Panc1 (cell line): Measurements from ENCODE around the gene CCDC8. TPM values are rescaled to one million over a fixed set of nuclear protein-coding genes. Genes with fewer than 3 reads are reported as not detected.

ENCODE experiments used
- ATAC-seq: fragments of 200-7000 bp; cut with Tn5 transposase; 2 replicates; pipeline ENCODE4 v1.9.1; 2020; ENCODE audit warnings: mild to moderate bottlenecking, moderate library complexity
- BruUV-seq: library from RNA; stranded (reverse); fragments of 400-500 nt; replicated peaks from 2 replicates; lab custom pipeline; 2021; lab: Mats Ljungman, UMichigan
- CTCF ChIA-PET: fragments of 300-600 bp; sonication (Branson Sonifier 250); formaldehyde crosslinking; loops from one replicate; lab custom pipeline; 2022; ENCODE audit warnings: antibody characterized with exemption; lab: Charles Lee
- POLR2A ChIA-PET: fragments of 300-600 bp; sonication (Branson Sonifier 250); formaldehyde crosslinking; loops from one replicate; lab custom pipeline; 2022; ENCODE audit warnings: antibody characterized with exemption; lab: Charles Lee
- DNase-seq: peaks from one replicate; pipeline ENCODE4 v3.0.0-alpha.2; 2010; ENCODE audit warnings: low read depth, low spot score
- H3K27ac ChIP-seq: 2 replicates; pipeline ENCODE4 v1.5.1; 2011; ENCODE audit warnings: mild to moderate bottlenecking, low read length, inconsistent platforms
- H3K27me3 ChIP-seq: fragments of 200-500 bp; sonication (Bioruptor generic); 2 replicates; pipeline ENCODE4 v1.6.0; 2014; ENCODE audit warnings: low read length, inconsistent platforms; ENCODE audit not compliant: control insufficient read depth, insufficient read depth
- H3K36me3 ChIP-seq: fragments of 200-500 bp; sonication (Bioruptor generic); 2 replicates; pipeline ENCODE4 v1.5.1; 2014; ENCODE audit warnings: inconsistent platforms, mild to moderate bottlenecking, low read length, moderate library complexity; ENCODE audit not compliant: control insufficient read depth, insufficient read depth
- H3K4me1 ChIP-seq: 2 replicates; pipeline ENCODE4 v1.5.1; 2011; ENCODE audit warnings: inconsistent platforms, mild to moderate bottlenecking, low read length, moderate library complexity; ENCODE audit not compliant: control insufficient read depth, insufficient read depth
- H3K4me3 ChIP-seq, 2 experiments: 2 replicates each; pipeline ENCODE4 v1.5.1; 2011 to 2012; ENCODE audit warnings: low read depth in 2 of 2, low read length in 2 of 2, mild to moderate bottlenecking in 2 of 2, inconsistent platforms in 1 of 2, moderate library complexity in 1 of 2
- H3K9me3 ChIP-seq: fragments of 200-500 bp; sonication (Bioruptor generic); 2 replicates; pipeline ENCODE4 v1.5.1; 2014; ENCODE audit warnings: low read depth, mild to moderate bottlenecking, inconsistent platforms, low read length, moderate library complexity; ENCODE audit not compliant: control insufficient read depth, insufficient read depth
- POLR2AphosphoS5 ChIP-seq: IDR thresholded peaks from 2 replicates; pipeline ENCODE4 v1.6.1; 2012; ENCODE audit warnings: mild to moderate bottlenecking, low read depth, low read length, moderate library complexity
- SIN3A ChIP-seq: IDR thresholded peaks from 2 replicates; pipeline ENCODE4 v1.6.1; 2012; ENCODE audit warnings: low read depth, mild to moderate bottlenecking, low read length, moderate library complexity, borderline replicate concordance; ENCODE audit not compliant: insufficient read depth
- TCF7L2 ChIP-seq: IDR thresholded peaks from 2 replicates; pipeline ENCODE4 v1.6.1; 2011; ENCODE audit warnings: mild to moderate bottlenecking, low read depth, low read length, inconsistent platforms
- in situ Hi-C: cut with HindIII; loops from 2 replicates; pipeline ENCODE4 v1.10.0; 2016; ENCODE audit warnings: low sequenced_read_pairs, low pct_unique_long_range_greater_than_20kb
- intact Hi-C: fragments of 100-400 bp; cut with micrococcal nuclease; formaldehyde crosslinking; loops from one replicate; pipeline ENCODE4 v1.10.0; 2022; ENCODE audit not compliant: unreplicated experiment
- total RNA-seq: library from RNA; stranded (reverse); gene quantifications from one replicate; pipeline ENCODE4 v1.2.1, GENCODE V29; 2021; ENCODE audit not compliant: unreplicated experiment
- TF ChIP-seq, protein P1 (sequence below), 2 experiments: IDR thresholded peaks; 2 replicates each; pipeline ENCODE4 v1.6.1; 2011 to 2012; ENCODE audit warnings: low read depth in 2 of 2, control low read depth in 1 of 2, low read length in 1 of 2, mild to moderate bottlenecking in 1 of 2, moderate library complexity in 1 of 2; ENCODE audit not compliant: insufficient read depth in 1 of 2
- TF ChIP-seq, protein P2 (sequence below): fragments of 450-650 bp; IDR thresholded peaks from 2 replicates; pipeline ENCODE4 v1.5.1; 2017; ENCODE audit warnings: mild to moderate bottlenecking

CCDC8 gene
- total RNA-seq, 1 experiment from 2014 or later: 5.4 TPM

DNA sequence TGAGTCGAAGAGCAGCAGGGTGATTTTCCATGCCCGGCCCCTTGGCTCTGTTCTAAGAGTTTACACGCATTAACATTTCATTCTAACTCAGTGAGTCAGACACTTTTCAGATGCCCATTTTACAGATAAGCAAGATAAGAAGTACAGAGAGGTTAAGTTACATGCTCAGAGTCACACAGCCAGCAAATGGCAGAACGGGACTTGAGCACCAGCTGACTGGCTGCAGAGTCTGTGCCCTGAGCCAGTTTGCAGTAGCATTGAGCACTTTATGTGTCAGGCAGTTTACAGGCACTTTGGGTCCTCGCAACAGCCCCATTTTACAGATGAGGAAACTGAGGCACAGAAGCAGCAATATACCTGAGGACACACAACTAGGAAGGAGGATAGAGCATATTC lies 19.0 kb downstream of the CCDC8 start:
- POLR2A ChIA-PET: interaction anchor here (0.6 to 0.7 kb wide), 2 partner anchors 94 to 206 kb away, joined by 9 read pairs; no protein-coding TSS in a partner anchor
- DNase-seq: no peak
- Histone ChIP-seq H3K27me3 (no peaks in the 10 kb centered on the region), H3K9me3 (no peaks in the 10 kb centered on the region), H3K27ac (no peak overlapping the region), H3K36me3 (0 out of 2 replicates have a peak, but pooled peaks cover 2% of the 10 kb centered on the region), H3K4me1 (no peaks in the 10 kb centered on the region), H3K4me3 (no peak overlapping the region)
- in situ Hi-C loops: no loop called here
- BruUV-seq: no TSS peak
- no peak for ATAC-seq
- TF ChIP-seq TCF7L2 (no peak), POLR2AphosphoS5 (no peak), SIN3A (no peak)
- TF ChIP-seq, protein P1, sequence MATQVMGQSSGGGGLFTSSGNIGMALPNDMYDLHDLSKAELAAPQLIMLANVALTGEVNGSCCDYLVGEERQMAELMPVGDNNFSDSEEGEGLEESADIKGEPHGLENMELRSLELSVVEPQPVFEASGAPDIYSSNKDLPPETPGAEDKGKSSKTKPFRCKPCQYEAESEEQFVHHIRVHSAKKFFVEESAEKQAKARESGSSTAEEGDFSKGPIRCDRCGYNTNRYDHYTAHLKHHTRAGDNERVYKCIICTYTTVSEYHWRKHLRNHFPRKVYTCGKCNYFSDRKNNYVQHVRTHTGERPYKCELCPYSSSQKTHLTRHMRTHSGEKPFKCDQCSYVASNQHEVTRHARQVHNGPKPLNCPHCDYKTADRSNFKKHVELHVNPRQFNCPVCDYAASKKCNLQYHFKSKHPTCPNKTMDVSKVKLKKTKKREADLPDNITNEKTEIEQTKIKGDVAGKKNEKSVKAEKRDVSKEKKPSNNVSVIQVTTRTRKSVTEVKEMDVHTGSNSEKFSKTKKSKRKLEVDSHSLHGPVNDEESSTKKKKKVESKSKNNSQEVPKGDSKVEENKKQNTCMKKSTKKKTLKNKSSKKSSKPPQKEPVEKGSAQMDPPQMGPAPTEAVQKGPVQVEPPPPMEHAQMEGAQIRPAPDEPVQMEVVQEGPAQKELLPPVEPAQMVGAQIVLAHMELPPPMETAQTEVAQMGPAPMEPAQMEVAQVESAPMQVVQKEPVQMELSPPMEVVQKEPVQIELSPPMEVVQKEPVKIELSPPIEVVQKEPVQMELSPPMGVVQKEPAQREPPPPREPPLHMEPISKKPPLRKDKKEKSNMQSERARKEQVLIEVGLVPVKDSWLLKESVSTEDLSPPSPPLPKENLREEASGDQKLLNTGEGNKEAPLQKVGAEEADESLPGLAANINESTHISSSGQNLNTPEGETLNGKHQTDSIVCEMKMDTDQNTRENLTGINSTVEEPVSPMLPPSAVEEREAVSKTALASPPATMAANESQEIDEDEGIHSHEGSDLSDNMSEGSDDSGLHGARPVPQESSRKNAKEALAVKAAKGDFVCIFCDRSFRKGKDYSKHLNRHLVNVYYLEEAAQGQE (IDR thresholded peaks at IDR 0.05; ENCODE audit: insufficient read depth in 1 of 2, low read depth in 2 of 2, low read length in 1 of 2): no peak
- CTCF ChIA-PET: interaction anchor here (0.6 to 0.9 kb wide), 4 partner anchors 48 to 578 kb away, joined by 3 to 6 read pairs (median 4); no protein-coding TSS in a partner anchor
- intact Hi-C loops: loop anchor here (2.0 to 10.0 kb wide), 2 partner anchors 92 to 110 kb away; no protein-coding TSS in a partner anchor

- Histone ChIP-seq H3K4me1 (no peaks in the 10 kb centered on the region), H3K4me3 (no peak overlapping the region), H3K27ac (no peak overlapping the region), H3K27me3 (no peaks in the 10 kb centered on the region), H3K9me3 (no peaks in the 10 kb centered on the region), H3K36me3 (0 out of 2 replicates have a peak, but pooled peaks cover 2% of the 10 kb centered on the region)
- intact Hi-C loops: loop anchor here (2.0 to 10.0 kb wide), 2 partner anchors 93 to 109 kb away; no protein-coding TSS in a partner anchor
- ChIA-PET POLR2A (no interaction called here), CTCF (no interaction called here)
- TF ChIP-seq, protein P2, sequence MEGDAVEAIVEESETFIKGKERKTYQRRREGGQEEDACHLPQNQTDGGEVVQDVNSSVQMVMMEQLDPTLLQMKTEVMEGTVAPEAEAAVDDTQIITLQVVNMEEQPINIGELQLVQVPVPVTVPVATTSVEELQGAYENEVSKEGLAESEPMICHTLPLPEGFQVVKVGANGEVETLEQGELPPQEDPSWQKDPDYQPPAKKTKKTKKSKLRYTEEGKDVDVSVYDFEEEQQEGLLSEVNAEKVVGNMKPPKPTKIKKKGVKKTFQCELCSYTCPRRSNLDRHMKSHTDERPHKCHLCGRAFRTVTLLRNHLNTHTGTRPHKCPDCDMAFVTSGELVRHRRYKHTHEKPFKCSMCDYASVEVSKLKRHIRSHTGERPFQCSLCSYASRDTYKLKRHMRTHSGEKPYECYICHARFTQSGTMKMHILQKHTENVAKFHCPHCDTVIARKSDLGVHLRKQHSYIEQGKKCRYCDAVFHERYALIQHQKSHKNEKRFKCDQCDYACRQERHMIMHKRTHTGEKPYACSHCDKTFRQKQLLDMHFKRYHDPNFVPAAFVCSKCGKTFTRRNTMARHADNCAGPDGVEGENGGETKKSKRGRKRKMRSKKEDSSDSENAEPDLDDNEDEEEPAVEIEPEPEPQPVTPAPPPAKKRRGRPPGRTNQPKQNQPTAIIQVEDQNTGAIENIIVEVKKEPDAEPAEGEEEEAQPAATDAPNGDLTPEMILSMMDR: no peak
- TF ChIP-seq TCF7L2 (no peak), SIN3A (no peak), POLR2AphosphoS5 (no peak)
- TF ChIP-seq, protein P1 (IDR thresholded peaks at IDR 0.05; ENCODE audit: insufficient read depth in 1 of 2, low read depth in 2 of 2, low read length in 1 of 2): no peak
- BruUV-seq: TSS peak; percentile 64
- in situ Hi-C loops: no loop called here
- no peak for DNase-seq
- ATAC-seq: no peak
Measured at GRCh38 chr19:46393456-46394401, 19.6 kb downstream of the CCDC8 start.
